PC-9 (cell line): ENCODE results near the gene BDH1.

Experiments
- CTCF ChIP-seq: fragments of 200-600 bp; sonication (generic); conservative IDR thresholded peaks from 2 replicates; pipeline ENCODE4 v1.6.1; 2017; ENCODE audit warnings: mixed run types, antibody characterized with exemption, mild to moderate bottlenecking, moderate library complexity
- EZH2 ChIP-seq: fragments of 200-600 bp; sonication (generic); IDR thresholded peaks from 2 replicates; pipeline ENCODE4 v1.8.0; 2017; ENCODE audit warnings: antibody characterized with exemption, low read depth

GRCh38 chr3:197508051-197508451 is 47.7 kb downstream of the BDH1 start:
- no peak for TF ChIP-seq CTCF
- TF ChIP-seq EZH2, result no peak
